Activated gamma-delta T cell treated with Interleukin-2 at 50 U/mL for 16 hours (primary cell): ENCODE data around the gene KRTAP4-2.
"Not testable (repeated sequence)": the region's sequence is repeated elsewhere in the genome, so short reads cannot be mapped to it uniquely, and the experiment has no call there.

Experiments used
- DNase-seq: peaks from one replicate; pipeline ENCODE4 v3.0.0-alpha.2; 2020

The KRTAP4-2 gene

GRCh38 chr17:41160648-41161047 lies 17.4 kb downstream of the KRTAP4-2 start, which contains the start of gene KRTAP4-4:
Gene KRTAP4-4, minus strand, starts transcription at chr17:41160748. Its CDS starts 57 bp downstream, at chr17:41160691.
- no peak for DNase-seq

DNA sequence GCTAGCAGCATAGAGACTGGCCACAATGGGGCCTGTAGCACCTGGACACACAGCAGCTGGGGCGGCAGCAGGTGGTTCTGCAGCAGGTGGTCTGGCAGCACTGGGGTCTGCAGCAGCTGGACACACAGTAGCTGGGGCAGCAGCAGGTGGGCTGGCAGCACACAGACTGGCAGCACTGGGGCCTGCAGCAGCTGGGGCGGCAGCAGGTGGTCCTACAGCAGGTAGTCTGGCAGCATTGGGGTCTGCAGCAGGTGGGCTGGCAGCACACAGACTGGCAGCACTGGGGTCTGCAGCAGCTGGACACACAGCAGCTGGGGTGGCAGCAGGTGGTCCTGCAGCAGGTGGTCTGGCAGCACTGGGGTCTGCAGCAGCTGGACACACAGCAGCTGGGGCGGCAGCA lies 17.8 kb downstream of the KRTAP4-2 start:
- DNase-seq: not testable (repeated sequence)

DNA sequence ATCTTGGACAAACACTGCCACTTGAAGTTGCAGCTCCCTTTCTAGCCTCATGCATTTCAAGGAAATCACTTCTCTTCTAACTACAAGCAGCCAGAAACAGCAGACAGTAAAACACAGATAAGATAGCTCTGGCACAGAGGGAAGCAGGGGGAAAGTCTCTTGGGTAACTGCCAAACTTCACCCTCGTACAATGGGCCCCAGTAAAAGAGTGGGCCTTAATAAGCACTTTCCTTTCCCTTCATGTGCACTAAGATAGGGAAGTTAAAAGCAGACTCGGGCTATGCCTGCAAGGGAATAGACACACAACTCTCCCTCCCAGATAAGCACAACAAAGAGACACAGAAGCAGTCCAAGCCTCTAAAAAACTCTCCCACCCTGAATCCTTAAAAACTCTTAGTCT lies 24.2 kb downstream of the KRTAP4-2 start:
- DNase-seq: no peak

GRCh38 chr17:41151525-41151924 lies 26.5 kb downstream of the KRTAP4-2 start:
- DNase-seq: no peak

GRCh38 chr17:41150026-41150425 lies 28.0 kb downstream of the KRTAP4-2 start:
- no peak for DNase-seq

DNA sequence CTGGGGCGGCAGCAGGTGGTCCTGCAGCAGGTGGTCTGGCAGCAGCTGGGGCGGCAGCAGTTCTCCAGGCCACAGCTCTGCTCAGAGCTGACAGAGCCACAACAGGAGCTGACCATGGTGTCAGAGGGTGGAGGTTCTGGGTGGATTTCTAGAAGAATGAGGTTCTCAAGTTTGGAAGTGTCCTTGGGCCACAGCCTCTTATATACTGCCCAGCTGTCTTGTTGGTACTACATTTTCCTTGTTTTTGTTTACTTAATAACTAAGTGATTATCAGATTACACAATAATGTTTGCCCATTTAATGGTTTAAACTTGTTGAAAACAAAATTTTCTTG lies 28.4 kb downstream of the KRTAP4-2 start, which contains the start of gene KRTAP4-5:
KRTAP4-5 (minus strand) TSS at position 174 of the 334 bp plus-strand sequence; CDS start at position 116, 58 bp downstream.
- DNase-seq: no peak

GRCh38 chr17:41148971-41149651 lies 28.9 kb downstream of the KRTAP4-2 start:
- DNase-seq: not testable (repeated sequence)

DNA sequence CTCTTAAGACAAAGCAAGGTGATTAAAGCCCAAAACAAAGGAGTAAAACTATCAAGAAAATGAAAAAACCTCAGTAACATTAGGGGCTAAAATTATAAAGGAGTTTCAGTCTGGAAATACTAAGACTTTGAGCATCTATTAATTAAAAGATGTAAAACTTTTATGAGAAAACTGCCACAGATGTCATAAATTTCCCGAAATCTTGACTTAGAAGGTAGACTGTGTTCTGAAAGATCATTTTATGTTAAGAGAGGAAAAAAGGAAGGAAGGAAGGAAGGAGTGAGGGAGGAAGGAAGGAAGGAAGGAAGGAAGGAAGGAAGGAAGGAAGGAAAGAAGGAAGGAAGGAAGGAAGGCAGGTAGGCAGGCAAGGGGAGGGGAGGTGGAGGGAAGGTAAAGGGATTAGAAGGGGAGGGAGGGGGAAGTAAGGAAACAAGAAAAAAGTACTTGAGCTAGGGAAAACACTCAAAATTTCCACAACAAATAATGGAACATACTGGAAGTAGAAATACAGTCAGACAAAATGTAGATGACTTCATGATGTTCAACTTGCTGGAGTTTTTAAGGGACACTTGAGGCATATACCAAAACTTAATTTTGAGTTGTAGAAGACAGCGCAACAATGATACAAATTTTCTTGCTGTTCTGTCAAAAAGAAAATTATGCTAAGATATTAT lies 30.4 kb downstream of the KRTAP4-2 start:
- no peak for DNase-seq

DNA sequence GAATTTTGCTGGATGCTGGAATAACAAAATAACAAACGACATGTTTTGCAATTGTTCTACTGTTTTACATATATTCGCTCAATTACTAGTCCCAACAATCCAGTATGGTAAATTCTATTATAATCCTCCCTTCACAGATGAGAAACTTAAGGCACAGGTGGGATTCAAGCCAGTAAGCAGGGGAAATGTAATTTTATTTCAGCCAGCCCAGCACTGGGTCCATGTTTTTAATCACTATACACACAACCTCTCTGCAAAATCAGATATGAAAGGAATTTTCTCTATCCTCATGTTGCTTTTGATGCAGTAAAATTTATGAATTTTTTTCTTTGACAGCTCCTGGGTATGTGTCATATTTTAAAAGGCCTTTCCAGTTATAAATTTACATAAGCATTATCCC lies 32.8 kb downstream of the KRTAP4-2 start:
- DNase-seq: no peak

- DNase-seq: no peak
These were observed 33.2 kb downstream of the KRTAP4-2 start for GRCh38 chr17:41144846-41145245.

DNA sequence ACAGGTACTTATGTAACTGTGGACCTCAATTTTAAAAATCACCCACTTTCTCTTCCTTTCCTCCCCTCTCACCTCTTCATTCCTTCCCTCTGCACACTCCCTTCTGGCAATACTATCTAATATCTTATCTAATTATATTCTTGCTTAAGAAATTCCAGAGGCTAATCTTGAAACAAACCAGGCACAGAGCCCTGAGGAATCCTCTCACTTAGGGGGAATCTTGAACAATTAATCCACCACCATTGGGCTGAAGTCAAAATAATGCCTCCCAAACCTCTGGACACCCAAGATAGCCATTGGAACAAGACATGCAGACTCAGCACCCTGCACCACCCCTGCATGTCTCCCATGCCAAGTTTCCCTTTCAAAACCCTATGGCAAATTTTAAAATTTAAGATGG lies 36.7 kb downstream of the KRTAP4-2 start:
- DNase-seq: no peak

DNA sequence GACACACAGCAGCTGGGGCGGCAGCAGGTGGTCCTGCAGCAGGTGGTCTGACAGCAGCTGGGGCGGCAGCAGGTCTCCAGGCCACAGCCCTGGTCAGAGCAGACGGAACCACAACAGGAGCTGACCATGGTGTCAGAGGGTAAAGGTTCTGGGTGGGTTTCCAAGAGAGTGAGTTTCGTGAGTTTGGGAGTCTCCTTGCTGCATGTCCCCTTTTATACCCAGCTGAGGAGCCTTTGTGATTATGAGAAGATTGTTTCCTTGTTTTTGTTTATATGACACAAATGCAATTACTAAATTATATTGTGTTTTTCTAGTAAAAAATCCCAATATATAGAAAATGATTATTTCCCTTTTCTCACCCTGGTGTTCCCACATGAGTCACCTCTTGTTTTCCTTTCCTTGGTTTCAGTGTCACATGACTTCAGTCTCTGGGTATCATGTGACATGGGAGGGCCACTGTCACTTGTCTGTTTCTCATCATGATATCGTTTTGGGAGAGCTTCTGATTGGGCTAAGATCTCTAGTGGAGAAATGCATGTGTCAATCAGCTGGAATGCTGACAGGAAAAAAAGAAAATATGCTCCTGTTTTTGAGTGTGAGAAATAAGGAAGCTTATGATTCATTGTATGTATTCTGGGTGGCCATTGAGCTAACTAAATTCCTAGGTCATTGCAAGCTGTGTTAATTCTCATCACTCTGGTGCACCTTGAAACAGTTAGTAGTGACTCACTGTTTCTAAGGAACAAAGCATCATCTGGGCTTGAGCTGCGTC lies 37.5 kb downstream of the KRTAP4-2 start, which contains the start of gene KRTAP4-6:
KRTAP4-6 (minus strand) TSS at position 185 of the 772 bp plus-strand sequence; CDS start at position 128, 57 bp downstream.
- no peak for DNase-seq

GRCh38 chr17:41139865-41140264 lies 38.2 kb downstream of the KRTAP4-2 start:
- not testable (repeated sequence) for DNase-seq

DNA sequence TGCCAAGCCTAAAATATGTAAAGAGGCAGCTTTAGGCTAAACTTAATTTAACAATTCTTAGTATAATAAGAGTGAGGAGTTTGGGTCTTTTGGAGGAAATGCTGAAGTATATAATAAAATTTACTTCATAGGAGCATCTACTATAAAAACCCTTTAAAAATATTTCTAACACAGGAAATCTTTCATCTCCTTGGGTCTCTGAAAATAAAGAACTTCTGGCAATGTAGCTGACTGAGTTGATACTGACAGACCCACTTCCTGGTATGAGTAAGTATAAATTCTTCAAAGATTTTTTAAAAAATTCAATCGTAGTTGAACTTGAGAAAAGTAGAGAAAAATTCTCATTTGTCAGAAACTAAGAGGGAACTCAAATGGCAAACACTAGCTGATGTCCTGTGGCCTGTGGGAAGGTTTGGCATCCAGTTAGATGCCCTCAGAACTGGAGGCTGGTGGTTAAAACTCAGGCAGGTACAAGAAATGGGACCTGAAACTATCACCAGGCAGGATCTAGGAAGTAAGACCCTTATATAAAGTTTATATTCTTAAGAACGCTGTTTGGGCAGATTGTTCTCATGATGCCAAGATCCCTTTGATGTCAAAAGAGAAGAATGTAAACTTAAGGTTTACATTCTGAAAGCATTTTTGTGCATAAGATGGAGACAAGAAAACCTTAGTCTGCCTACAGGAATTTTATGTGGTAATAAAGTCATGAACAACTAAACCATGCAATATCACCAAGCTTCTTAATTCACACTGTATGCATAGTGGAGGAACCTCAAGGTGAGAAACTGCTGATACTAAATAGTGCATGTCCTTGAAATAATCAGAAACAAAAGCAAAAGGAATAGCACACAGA lies 43.9 kb downstream of the KRTAP4-2 start:
- no peak for DNase-seq

DNA sequence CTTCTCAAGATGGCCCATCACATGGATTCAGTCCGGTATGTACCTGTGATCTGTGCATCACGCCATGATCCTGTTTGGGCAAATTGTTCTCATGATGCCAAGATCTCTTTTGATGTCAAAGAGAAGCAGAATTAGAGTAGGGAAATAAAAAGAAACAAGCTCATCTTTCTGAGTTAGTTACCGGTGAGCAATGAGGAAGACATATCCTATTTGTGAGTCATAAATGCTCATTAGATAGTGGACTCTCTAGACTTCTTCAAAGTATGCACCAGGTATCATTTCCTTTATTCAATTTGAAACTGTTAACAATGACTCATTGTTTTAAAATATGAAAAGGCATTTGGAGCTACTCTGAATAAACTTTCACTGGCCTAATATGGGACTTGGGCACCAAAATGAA lies 46.0 kb downstream of the KRTAP4-2 start:
- DNase-seq: no peak
